ENCODE results near the gene SERTAD4.

GRCh38 chr1:210236840-210237409 is 4.3 kb downstream of the SERTAD4 start:
- TF ChIP-seq CTCF (IDR thresholded peaks at IDR 0.05): no peak
- peak; percentile 36 for TF ChIP-seq EP300 (IDR thresholded peaks at IDR 0.05)
- TF ChIP-seq POLR2AphosphoS5 (IDR thresholded peaks at IDR 0.05): peak in 2 of 3 donors; percentile 51 to 76
- TF ChIP-seq POLR2A (IDR thresholded peaks at IDR 0.05): no peak
